GM08714 (cell line): ENCODE measurements around the gene IGFL3.

Source experiments
- H3K4me3 ChIP-seq: fragments of 200-500 bp; sonication (Bioruptor generic); 2 replicates; pipeline ENCODE4 v1.5.1; 2014; ENCODE audit warnings: mild to moderate bottlenecking, low read length, inconsistent platforms
- ZNF274 ChIP-seq: IDR thresholded peaks from 2 replicates; pipeline ENCODE4 v1.6.1; 2012; ENCODE audit warnings: mild to moderate bottlenecking, low read depth, low read length

The IGFL3 gene

GRCh38 chr19:46137915-46138473 is 13.5 kb upstream of the IGFL3 start:
- no peak for TF ChIP-seq ZNF274
- no peak overlapping the region for H3K4me3 ChIP-seq

- no peak for TF ChIP-seq ZNF274
- no peak overlapping the region for H3K4me3 ChIP-seq
Observed at GRCh38 chr19:46134527-46134926, 10.0 kb upstream of the IGFL3 start.

DNA sequence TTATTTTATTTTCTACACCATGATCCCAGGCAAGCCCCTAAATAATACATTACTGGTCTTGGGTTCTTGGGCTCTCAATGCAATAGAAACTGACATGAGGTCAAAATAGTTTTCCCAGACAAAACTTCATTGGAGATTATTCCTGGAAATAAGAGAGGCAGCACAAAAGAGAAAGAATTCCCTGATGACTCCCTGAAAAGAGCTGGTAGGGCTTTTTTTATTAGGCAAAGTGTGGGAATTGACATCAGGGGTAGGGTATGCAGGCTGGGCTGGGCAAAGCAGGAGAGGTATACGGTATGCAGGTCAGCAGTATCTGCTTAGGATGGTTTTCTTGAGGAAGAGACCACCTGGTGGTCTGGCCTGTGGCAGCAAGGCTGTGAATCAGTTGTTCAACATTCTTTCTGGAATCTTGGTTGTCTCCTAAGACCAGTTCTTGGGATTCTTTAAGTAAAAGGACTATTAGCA is 9.3 kb upstream of the IGFL3 start:
- TF ChIP-seq ZNF274, result no peak

DNA sequence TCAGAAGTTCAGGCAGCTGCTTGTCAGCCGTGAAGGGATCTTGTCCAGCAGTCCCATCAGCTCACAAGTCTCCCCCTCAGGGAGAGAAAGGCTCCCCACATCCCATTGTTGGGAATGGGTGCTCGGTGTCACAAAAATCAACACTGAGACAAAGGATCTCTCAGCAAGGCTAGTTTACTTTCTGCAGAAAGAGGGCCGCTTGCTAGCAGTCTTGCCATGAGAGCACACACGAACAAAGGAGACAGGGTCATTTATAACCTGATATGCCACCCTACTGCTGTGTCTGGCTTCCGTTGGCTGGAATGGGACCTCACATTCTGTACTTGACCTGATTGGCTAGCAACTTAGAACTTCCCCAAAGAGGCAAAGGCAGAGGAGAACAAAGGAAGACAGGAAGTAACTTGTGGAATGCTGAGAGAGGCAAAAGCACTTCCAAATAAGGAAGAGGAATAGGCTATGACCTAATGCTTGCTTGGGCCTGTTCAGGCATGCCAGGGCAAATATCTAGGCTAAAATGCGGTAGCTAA is 8.7 kb upstream of the IGFL3 start:
- TF ChIP-seq ZNF274, result no peak
- H3K4me3 ChIP-seq, result no peak overlapping the region

More for the DNA sequence above, 9.3 kb upstream of the IGFL3 start:
- H3K4me3 ChIP-seq, result no peak overlapping the region

DNA sequence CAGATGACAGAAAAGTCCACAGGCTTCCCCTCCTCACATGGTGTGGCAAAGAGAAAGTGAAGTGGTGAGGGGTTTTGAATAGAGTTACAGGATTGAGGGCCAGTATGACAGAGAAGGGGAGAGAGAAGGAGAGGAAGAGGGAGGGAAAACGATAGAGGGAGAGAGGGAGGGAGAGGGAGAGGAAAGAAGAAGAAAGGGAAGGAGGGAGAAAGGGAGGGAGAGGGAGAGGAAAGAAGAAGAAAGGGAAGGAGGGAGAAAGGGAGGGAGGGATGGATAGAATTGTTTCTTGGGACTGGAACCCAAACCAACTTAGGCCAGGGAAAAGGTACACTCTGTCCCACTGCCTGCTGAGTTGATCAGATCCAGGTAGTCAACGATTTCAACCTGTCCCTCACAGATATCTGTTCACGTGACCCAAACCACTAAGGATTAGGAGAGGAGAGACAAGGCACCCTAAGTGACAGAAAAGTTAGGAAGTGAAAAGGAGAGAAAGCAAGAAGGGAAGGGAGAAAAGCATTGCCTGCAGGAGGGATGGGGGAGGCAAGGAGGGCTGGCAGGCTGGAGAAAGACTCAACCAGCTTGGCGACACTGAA is 8.1 kb upstream of the IGFL3 start:
- TF ChIP-seq ZNF274, result no peak
- no peak overlapping the region for H3K4me3 ChIP-seq

- TF ChIP-seq ZNF274, result no peak
Observed at GRCh38 chr19:46131485-46132143, 7.1 kb upstream of the IGFL3 start.

GRCh38 chr19:46126086-46126580 is 1.6 kb upstream of the IGFL3 start:
- H3K4me3 ChIP-seq, result no peak overlapping the region
- no peak for TF ChIP-seq ZNF274

More at GRCh38 chr19:46131485-46132143, 7.1 kb upstream of the IGFL3 start:
- H3K4me3 ChIP-seq, result no peak overlapping the region

GRCh38 chr19:46125447-46125846 is 959 bp upstream of the IGFL3 start:
- TF ChIP-seq ZNF274, result no peak
- H3K4me3 ChIP-seq, result no peak overlapping the region

- no peak for TF ChIP-seq ZNF274
- no peak overlapping the region for H3K4me3 ChIP-seq
Observed at GRCh38 chr19:46118136-46118535, 6.4 kb downstream of the IGFL3 start.

GRCh38 chr19:46116121-46116520 is 8.4 kb downstream of the IGFL3 start:
- no peak overlapping the region for H3K4me3 ChIP-seq
- no peak for TF ChIP-seq ZNF274

- TF ChIP-seq ZNF274, result no peak
Observed at GRCh38 chr19:46115396-46116106, 8.9 kb downstream of the IGFL3 start.

GRCh38 chr19:46113726-46114125 is 10.8 kb downstream of the IGFL3 start:
- no peak for TF ChIP-seq ZNF274
- H3K4me3 ChIP-seq, result no peak overlapping the region

More at GRCh38 chr19:46115396-46116106, 8.9 kb downstream of the IGFL3 start:
- H3K4me3 ChIP-seq, result no peak overlapping the region

GRCh38 chr19:46112527-46112926 is 12.0 kb downstream of the IGFL3 start:
- TF ChIP-seq ZNF274, result no peak
- no peak overlapping the region for H3K4me3 ChIP-seq

DNA sequence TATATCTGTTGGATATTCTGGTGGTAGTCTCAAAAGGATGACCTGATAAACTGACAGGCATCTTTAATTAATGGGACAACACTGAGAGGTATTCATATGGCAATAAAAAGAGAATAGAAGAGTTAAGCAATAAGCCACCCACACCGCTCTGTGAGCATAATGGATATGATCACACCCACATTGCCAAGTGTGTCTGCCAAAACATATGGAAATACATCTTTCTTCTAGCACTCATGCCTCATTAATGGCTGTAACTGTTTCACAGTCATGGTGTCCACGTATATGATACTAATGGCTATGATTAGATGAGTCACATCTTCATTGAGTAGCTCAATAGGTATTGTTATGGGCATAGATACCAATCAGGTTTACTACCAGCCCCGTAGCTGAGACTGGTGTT is 13.1 kb downstream of the IGFL3 start:
- TF ChIP-seq ZNF274, result no peak

More for the DNA sequence above, 13.1 kb downstream of the IGFL3 start:
- H3K4me3 ChIP-seq, result no peak overlapping the region
